ENCODE measurements around the gene UBE2A.

The UBE2A gene

DNA sequence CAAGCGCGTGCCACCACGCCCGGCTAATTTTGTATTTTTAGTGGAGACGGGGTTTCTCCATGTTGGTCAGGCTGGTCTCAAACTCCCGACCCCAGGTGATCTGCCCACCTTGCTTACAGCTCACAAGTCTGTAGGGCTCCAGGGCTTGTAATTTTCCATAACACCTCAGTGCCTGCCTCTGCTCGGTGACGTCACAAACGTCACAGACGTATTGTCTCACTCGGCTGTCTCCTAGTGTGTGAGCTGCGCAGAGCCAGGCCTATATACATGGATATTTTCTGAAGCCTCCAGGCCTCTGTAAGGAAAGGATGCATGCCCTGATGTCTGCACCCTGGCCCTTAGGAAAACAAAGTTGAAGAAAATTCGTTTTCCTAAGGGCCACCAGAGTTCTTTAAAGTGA lies 40.4 kb downstream of the UBE2A start:
- no peak for DNase-seq

DNA sequence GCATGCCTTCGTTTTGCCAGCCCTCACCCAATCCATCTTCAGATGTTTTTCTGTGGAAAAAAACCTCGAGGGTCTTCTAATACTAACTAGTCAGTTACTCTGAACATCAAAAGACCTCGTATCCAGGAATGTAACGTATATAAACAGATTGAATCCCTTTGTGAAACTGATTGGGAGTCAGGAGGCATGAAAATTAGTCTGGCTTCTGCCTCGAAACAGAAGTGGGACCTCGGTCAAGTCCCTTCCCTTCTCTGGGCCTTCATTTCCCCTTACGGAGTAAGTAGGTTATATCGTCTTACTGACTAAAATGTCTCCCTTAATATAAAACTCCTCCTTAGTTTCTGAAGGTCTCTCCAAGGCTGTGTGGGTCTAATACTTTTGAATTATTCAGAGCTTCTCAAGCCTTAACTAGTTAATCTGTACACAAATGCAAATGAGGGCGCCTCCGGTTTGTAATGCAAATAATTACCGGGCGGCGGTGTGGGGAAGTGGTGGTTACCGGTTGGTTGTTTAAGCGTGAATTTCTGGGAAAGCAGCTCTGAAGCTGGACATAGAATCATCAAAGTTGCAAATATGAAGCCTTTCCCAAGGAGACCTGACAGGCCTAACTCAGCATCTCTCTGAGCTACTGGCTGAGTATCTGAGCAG lies 43.3 kb downstream of the UBE2A start:
- no peak for DNase-seq

DNA sequence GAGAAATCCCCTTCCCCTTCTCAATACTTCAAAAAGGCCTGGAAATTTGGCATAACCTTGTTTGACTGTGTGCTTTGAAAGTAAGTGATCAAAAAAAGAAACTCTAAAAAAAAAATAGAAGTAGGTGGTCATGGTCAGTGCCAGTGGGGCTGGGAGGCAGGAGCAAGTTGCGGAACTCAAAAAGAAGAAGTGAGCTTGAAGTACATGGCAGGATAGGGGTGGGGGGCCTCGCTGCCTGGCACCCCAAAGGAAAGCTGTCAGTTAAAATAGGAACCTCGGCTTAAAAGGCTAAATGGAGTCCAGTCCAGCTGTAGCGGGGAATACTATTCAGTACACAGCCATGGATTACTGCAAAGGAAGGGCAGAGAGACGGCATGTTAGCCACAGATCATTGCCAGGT lies 44.1 kb downstream of the UBE2A start:
- DNase-seq, result no peak

DNA sequence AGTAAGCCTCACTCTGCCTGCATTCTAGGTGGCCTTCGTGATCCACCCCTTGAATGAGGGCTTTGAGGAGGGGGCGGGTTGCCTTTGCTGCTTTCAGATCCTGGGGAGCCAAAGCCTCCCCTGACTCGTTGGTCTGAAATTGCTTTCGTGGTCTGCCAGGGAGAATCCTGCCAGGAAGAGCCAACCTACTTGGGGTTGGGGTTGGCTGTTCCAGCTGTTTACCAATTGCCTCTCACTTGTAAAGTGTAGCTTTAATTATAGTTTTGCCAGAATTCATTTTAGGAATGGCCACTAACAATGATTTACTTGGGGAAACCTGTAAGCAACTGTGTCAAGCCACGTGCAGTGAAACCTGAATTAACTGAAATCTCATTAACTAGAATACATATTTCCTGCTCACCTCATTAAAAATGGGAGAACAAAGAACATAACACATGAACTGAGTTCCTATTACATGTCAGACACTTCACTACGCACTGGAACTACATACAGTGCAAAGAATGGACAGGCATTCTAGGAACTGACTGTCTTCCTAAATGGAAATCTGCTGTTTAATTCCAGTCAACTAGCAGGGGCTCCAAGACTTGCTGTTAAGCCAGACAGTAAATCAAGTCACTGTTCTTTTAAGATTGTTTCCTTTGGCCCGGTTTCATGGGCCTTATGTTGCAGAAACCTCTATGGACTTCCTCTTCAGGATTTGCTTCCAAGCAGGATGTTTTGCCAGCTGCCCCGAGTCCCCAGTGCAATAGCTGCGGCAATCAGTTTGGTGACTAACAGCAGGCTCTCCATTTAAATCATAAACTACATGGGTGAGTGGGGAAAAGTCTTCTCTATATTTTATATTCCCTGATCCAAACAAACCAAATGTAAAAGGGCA lies 48.2 kb downstream of the UBE2A start:
- no peak for DNase-seq

DNA sequence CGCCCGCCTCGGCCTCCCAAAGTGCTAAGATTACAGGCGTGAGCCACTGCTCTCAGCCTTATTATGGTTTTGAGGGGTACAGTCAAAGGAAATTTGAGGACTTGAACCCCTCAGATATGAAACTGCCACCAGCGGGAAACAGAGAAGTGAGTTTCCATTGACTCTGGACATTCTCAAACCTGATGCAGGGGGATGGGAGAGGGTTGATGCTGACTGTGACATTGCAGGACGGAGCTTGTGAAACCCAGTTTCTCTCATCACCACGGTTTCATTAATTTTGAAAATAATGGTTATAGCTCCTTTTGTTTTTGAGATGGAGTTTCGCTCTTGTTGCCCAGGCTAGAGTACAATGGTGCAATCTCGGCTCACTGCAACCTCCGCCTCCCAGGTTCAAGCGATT lies 50.1 kb downstream of the UBE2A start:
- DNase-seq, result no peak

DNA sequence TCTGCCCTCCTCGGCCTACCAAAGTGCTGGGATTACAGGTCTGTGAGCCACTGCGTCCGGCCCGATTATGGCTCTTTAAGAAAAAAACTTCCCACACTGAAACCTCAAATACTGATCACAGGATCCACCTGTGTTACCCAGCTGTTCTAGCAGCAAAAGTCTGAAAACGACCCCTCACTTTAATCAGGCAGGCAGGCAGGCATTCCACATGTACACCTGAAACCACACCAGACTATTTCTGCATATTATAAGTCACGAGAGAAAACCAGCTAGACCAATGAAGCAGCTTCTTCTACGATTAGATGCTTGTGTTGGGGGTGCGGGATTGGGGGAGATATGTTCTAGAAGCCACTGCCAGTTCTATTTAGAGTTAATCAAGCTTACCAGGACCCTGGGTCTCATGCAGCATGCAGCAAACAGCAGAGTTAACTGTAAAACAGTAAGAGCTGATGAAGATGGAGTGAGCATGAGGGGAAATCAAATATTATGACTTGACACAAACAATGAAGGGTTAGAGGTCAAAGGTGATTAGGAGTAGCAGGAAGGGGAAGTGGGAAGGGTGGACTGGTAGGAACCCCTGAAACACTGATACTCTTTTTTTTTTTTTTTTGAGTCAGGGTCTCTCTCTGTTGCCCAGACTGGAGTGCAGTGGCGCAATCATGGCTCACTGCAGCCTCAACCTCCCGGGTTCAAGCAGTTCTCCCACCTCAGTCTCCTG lies 50.7 kb downstream of the UBE2A start:
- DNase-seq, result no peak

DNA sequence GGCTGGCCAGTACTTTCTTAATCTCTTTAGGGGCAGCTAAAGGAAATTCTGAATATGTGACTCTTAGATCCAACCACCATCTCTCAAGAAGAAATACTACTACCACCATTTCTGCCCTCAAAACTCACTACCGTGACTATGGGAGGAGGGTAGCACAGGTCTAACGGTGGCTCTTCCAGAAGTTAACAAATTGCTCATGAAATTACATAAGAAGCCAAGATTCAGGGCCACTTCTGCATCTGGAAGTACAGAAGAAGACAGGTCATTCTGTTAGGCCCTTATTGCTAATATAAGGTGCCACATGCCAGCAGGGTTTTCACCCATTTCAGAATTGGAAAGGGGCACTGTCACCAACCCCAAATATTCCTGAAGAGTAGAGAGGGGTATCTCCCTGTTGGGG lies 51.5 kb downstream of the UBE2A start:
- no peak for DNase-seq

Measured in activated naive CD4-positive, alpha-beta T cell (primary cell).